ENCODE results near the gene COX6A1. TPM values are rescaled to one million over a fixed set of nuclear protein-coding genes. Genes with fewer than 3 reads are reported as not detected.

Gene COX6A1
- polyA plus RNA-seq, 1 donor from 2014 or later: 2,017 TPM

GRCh38 chr12:120406553-120406952, 31.4 kb upstream of the COX6A1 start:
- H3K36me3 ChIP-seq (ENCODE audit: insufficient read depth, low read length): no peaks in the 10 kb centered on the region
- TF ChIP-seq POLR2AphosphoS5 (IDR thresholded peaks at IDR 0.05) (no peak), MXI1 (conservative IDR thresholded peaks at IDR 0.05; ENCODE audit: poor library complexity, severe bottlenecking) (no peak), EZH2 (IDR thresholded peaks at IDR 0.05; ENCODE audit: borderline replicate concordance, insufficient read depth, low read length, poor library complexity, severe bottlenecking) (no peak), EP300 (conservative IDR thresholded peaks at IDR 0.05; ENCODE audit: poor library complexity, severe bottlenecking) (no peak), RAD21 (conservative IDR thresholded peaks at IDR 0.05) (no peak), SMC3 (conservative IDR thresholded peaks at IDR 0.05; ENCODE audit: poor library complexity) (no peak), TAF1 (IDR thresholded peaks at IDR 0.05; ENCODE audit: low read depth) (no peak)
- TF ChIP-seq, protein P1, sequence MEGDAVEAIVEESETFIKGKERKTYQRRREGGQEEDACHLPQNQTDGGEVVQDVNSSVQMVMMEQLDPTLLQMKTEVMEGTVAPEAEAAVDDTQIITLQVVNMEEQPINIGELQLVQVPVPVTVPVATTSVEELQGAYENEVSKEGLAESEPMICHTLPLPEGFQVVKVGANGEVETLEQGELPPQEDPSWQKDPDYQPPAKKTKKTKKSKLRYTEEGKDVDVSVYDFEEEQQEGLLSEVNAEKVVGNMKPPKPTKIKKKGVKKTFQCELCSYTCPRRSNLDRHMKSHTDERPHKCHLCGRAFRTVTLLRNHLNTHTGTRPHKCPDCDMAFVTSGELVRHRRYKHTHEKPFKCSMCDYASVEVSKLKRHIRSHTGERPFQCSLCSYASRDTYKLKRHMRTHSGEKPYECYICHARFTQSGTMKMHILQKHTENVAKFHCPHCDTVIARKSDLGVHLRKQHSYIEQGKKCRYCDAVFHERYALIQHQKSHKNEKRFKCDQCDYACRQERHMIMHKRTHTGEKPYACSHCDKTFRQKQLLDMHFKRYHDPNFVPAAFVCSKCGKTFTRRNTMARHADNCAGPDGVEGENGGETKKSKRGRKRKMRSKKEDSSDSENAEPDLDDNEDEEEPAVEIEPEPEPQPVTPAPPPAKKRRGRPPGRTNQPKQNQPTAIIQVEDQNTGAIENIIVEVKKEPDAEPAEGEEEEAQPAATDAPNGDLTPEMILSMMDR (IDR thresholded peaks at IDR 0.05; ENCODE audit: poor library complexity, severe bottlenecking): no peak
- TF ChIP-seq, protein P2, sequence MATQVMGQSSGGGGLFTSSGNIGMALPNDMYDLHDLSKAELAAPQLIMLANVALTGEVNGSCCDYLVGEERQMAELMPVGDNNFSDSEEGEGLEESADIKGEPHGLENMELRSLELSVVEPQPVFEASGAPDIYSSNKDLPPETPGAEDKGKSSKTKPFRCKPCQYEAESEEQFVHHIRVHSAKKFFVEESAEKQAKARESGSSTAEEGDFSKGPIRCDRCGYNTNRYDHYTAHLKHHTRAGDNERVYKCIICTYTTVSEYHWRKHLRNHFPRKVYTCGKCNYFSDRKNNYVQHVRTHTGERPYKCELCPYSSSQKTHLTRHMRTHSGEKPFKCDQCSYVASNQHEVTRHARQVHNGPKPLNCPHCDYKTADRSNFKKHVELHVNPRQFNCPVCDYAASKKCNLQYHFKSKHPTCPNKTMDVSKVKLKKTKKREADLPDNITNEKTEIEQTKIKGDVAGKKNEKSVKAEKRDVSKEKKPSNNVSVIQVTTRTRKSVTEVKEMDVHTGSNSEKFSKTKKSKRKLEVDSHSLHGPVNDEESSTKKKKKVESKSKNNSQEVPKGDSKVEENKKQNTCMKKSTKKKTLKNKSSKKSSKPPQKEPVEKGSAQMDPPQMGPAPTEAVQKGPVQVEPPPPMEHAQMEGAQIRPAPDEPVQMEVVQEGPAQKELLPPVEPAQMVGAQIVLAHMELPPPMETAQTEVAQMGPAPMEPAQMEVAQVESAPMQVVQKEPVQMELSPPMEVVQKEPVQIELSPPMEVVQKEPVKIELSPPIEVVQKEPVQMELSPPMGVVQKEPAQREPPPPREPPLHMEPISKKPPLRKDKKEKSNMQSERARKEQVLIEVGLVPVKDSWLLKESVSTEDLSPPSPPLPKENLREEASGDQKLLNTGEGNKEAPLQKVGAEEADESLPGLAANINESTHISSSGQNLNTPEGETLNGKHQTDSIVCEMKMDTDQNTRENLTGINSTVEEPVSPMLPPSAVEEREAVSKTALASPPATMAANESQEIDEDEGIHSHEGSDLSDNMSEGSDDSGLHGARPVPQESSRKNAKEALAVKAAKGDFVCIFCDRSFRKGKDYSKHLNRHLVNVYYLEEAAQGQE (IDR thresholded peaks at IDR 0.05; ENCODE audit: borderline replicate concordance): no peak
- H3K27me3 ChIP-seq (ENCODE audit: insufficient read depth, low read depth, low read length): no peaks in the 10 kb centered on the region
- no peak overlapping the region for H3K9ac ChIP-seq (ENCODE audit: low read length)
- H3K4me3 ChIP-seq (ENCODE audit: low read length): no peak overlapping the region
- no peaks in the 10 kb centered on the region for H3F3A ChIP-seq (ENCODE audit: insufficient read depth, low read length, poor library complexity, severe bottlenecking)
- H3K4me2 ChIP-seq (ENCODE audit: low read length): no peak overlapping the region
- no peaks in the 10 kb centered on the region for H3K9me2 ChIP-seq (ENCODE audit: insufficient read depth, low read length)
- H3K79me2 ChIP-seq (replicated peaks; ENCODE audit: insufficient read depth, low read length): no peaks in the 10 kb centered on the region
- no peak overlapping the region for H3K27ac ChIP-seq (ENCODE audit: low read length)
- no peaks in the 10 kb centered on the region for H4K20me1 ChIP-seq (ENCODE audit: insufficient read depth)
- no peak overlapping the region for H2AFZ ChIP-seq (ENCODE audit: low read depth, low read length)
- no peaks in the 10 kb centered on the region for H3K9me3 ChIP-seq (ENCODE audit: low read length)

DNA sequence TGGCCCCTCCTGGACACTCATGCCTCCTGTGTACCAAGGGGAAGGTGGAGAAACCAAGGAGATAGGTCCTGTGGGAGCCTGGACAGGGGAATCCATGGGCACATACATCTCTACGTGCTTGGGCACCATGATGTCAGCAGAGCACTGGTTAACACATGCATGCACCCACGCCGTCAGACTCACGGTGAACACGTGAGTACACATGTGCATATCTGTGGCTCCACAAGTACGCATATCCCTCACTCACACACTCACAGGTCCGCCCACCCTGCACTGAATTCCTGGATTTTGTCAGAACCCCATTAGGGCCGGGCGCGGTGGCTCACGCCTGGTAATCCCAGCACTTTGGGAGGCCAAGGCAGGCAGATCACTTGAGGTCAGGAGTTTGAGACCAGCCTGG, 29.1 kb upstream of the COX6A1 start:
- Histone ChIP-seq H3K4me2 (ENCODE audit: low read length) (no peak overlapping the region), H3K4me3 (ENCODE audit: low read length) (no peak overlapping the region), H3K36me3 (ENCODE audit: insufficient read depth, low read length) (no peaks in the 10 kb centered on the region), H3K27me3 (ENCODE audit: insufficient read depth, low read depth, low read length) (no peaks in the 10 kb centered on the region), H3K9ac (ENCODE audit: low read length) (no peak overlapping the region), H2AFZ (ENCODE audit: low read depth, low read length) (no peak overlapping the region), H3F3A (ENCODE audit: insufficient read depth, low read length, poor library complexity, severe bottlenecking) (no peaks in the 10 kb centered on the region), H4K20me1 (ENCODE audit: insufficient read depth) (no peaks in the 10 kb centered on the region), H3K9me2 (ENCODE audit: insufficient read depth, low read length) (no peaks in the 10 kb centered on the region), H3K79me2 (replicated peaks; ENCODE audit: insufficient read depth, low read length) (no peaks in the 10 kb centered on the region), H3K9me3 (ENCODE audit: low read length) (no peaks in the 10 kb centered on the region), H3K27ac (ENCODE audit: low read length) (no peak overlapping the region)
- TF ChIP-seq EZH2 (IDR thresholded peaks at IDR 0.05; ENCODE audit: borderline replicate concordance, insufficient read depth, low read length, poor library complexity, severe bottlenecking) (no peak), TAF1 (IDR thresholded peaks at IDR 0.05; ENCODE audit: low read depth) (no peak), EP300 (conservative IDR thresholded peaks at IDR 0.05; ENCODE audit: poor library complexity, severe bottlenecking) (no peak), MXI1 (conservative IDR thresholded peaks at IDR 0.05; ENCODE audit: poor library complexity, severe bottlenecking) (no peak), POLR2AphosphoS5 (IDR thresholded peaks at IDR 0.05) (no peak), RAD21 (conservative IDR thresholded peaks at IDR 0.05) (no peak), SMC3 (conservative IDR thresholded peaks at IDR 0.05; ENCODE audit: poor library complexity) (no peak)
- TF ChIP-seq, protein P2 (IDR thresholded peaks at IDR 0.05; ENCODE audit: borderline replicate concordance): no peak
- TF ChIP-seq, protein P1 (IDR thresholded peaks at IDR 0.05; ENCODE audit: poor library complexity, severe bottlenecking): no peak

Data from neural cell (in vitro differentiated cells).